HL-60 (cell line): ENCODE data around the gene SLC5A6.

Experiments used
- CTCF ChIP-seq: IDR thresholded peaks from one replicate; pipeline ENCODE4 v1.5.1; 2011; ENCODE audit warnings: low read length, control low read depth, inconsistent platforms; ENCODE audit not compliant: insufficient read depth
- POLR2AphosphoS5 ChIP-seq: IDR thresholded peaks from 2 replicates; pipeline ENCODE4 v1.6.1; 2012; ENCODE audit warnings: low read depth
- REST ChIP-seq: IDR thresholded peaks from 2 replicates; pipeline ENCODE4 v1.6.1; 2012; ENCODE audit warnings: low read depth; ENCODE audit not compliant: insufficient replicate concordance
- SPI1 ChIP-seq: IDR thresholded peaks from 2 replicates; pipeline ENCODE4 v1.6.1; 2012; ENCODE audit warnings: low read depth, mild to moderate bottlenecking, borderline replicate concordance

- TF ChIP-seq CTCF (no peak), REST (peak; percentile 61), POLR2AphosphoS5 (peak; percentile 90), SPI1 (no peak)
These were observed 5.4 kb upstream of the SLC5A6 start, which contains the start of gene CAD for GRCh38 chr2:27217173-27218121.
